ENCODE measurements around the gene KCNQ2. TPM values are rescaled to one million over a fixed set of nuclear protein-coding genes. Genes with fewer than 3 reads are reported as not detected.

Gene KCNQ2
- total RNA-seq, 4 donors from 2014 or later, result not detected

DNA sequence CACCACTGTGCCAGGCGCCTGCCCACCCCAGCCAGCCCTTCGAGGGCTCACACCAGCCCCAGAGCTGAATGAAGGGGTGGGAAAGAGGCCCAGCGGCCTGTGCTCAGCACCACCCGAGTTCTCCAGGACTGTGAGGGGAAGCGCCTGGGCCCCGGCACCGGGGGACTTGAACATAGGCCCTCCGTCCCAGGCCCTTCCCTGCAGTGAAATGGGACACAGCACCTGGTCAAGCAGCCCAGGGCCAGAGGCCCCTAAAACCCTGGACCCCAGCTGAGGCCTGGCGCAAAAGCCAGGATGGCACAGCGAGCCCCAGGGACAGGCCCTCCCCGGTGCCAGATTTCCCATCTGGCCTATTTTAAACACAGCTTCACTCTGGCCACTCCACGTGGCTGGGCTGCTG lies 4.0 kb downstream of the KCNQ2 start:
- Histone ChIP-seq H3K36me3 (no peaks in the 10 kb centered on the region), H3K9me3 (no peaks in the 10 kb centered on the region), H3K27me3 (peaks cover 0 to 90% of the 10 kb centered on the region in 2 donors), H3K27ac (no peak overlapping the region), H3K4me3 (no peak overlapping the region), H3K4me1 (peaks cover 0 to 16% (median 5%) of the 10 kb centered on the region in 4 donors)
- no peak for DNase-seq (ENCODE audit: low spot score in 2 of 2)
- WGBS, 2 donors, result 79 to 82% methylated on average over 5 to 12 of the region's 12 CpGs
- TF ChIP-seq EP300 (IDR thresholded peaks at IDR 0.05) (no peak), POLR2A (IDR thresholded peaks at IDR 0.05) (no peak)
- TF ChIP-seq, protein P1, sequence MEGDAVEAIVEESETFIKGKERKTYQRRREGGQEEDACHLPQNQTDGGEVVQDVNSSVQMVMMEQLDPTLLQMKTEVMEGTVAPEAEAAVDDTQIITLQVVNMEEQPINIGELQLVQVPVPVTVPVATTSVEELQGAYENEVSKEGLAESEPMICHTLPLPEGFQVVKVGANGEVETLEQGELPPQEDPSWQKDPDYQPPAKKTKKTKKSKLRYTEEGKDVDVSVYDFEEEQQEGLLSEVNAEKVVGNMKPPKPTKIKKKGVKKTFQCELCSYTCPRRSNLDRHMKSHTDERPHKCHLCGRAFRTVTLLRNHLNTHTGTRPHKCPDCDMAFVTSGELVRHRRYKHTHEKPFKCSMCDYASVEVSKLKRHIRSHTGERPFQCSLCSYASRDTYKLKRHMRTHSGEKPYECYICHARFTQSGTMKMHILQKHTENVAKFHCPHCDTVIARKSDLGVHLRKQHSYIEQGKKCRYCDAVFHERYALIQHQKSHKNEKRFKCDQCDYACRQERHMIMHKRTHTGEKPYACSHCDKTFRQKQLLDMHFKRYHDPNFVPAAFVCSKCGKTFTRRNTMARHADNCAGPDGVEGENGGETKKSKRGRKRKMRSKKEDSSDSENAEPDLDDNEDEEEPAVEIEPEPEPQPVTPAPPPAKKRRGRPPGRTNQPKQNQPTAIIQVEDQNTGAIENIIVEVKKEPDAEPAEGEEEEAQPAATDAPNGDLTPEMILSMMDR (IDR thresholded peaks at IDR 0.05), result no peak

DNA sequence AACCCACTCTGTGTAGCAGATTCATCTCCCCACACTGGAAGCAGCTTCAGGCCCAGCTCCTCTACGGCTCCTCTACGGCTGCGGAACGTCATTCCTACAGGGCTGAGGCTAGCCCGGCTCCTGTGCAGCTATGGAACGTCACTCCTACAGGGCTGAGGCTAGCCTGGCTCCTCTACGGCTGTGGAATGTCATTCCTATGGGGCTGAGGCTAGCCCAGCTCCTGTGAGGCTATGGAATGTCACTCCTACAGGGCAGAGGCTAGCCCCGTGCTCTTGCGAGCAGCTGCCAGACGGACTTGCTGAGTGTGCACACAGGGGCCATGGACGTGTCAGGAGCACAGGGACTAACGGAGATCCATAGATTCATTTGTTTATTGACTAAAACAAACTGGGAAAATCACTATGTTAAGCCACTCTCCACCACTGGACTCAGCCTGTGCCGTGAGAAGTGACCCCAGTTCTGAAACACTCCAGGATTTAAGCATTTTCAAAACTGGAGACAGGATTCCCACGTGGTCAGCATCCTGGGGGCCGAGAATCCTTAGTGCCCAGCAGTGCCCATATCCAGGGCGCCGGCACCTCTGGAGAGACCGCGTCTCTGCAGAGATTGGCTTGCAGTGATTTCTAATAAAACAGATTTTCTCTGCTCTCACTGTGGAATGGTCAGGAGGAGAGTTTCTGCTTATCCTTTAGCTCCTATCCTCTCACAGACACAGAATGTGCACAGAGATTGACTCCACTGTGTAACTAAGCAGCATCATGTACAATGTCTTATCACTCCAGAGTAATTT lies 5.0 kb downstream of the KCNQ2 start:
- 64 to 69% methylated on average over 12 to 19 of the region's 19 CpGs for WGBS, 2 donors
- peaks cover 0 to 93% of the 10 kb centered on the region in 2 donors for H3K27me3 ChIP-seq
- H3K4me3 ChIP-seq, result no peak overlapping the region
- H3K9me3 ChIP-seq, result no peaks in the 10 kb centered on the region
- H3K36me3 ChIP-seq, result no peaks in the 10 kb centered on the region
- TF ChIP-seq EP300 (IDR thresholded peaks at IDR 0.05) (no peak), POLR2A (IDR thresholded peaks at IDR 0.05) (no peak)
- TF ChIP-seq, protein P1 (IDR thresholded peaks at IDR 0.05), result no peak
- H3K4me1 ChIP-seq, result peaks cover 0 to 12% (median 5%) of the 10 kb centered on the region in 4 donors
- no peak overlapping the region for H3K27ac ChIP-seq
- DNase-seq (ENCODE audit: low spot score in 2 of 2), result no peak

DNA sequence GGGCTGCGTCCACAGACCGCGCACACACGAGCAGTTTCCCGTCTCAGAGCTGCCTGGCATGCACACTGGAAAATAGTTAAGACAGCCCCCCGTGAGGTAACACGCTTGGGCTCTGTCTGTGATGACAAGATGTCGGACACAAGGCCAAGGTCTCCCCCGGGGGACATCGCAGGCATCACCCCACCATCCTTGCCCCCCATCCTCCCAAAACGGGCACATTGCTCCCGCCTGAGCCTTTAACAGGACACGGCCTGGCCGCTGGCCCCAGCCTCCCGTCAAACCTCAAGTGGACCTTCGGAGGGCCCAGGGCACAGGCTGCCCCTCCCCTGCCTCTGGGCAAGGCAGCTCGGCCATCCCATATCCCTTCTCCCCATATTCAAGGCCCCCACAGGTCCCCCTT lies 5.6 kb downstream of the KCNQ2 start:
- no peak for DNase-seq (ENCODE audit: low spot score in 2 of 2)
- no peaks in the 10 kb centered on the region for H3K36me3 ChIP-seq
- H3K9me3 ChIP-seq, result no peaks in the 10 kb centered on the region
- H3K4me1 ChIP-seq, result peaks cover 0 to 8% (median 3%) of the 10 kb centered on the region in 4 donors
- H3K27me3 ChIP-seq, result peaks cover 0 to 94% of the 10 kb centered on the region in 2 donors
- TF ChIP-seq, protein P1 (IDR thresholded peaks at IDR 0.05), result no peak
- TF ChIP-seq EP300 (IDR thresholded peaks at IDR 0.05) (no peak), POLR2A (IDR thresholded peaks at IDR 0.05) (no peak)
- H3K27ac ChIP-seq, result no peak overlapping the region
- no peak overlapping the region for H3K4me3 ChIP-seq
- WGBS, 2 donors, result 75 to 80% methylated on average over 7 to 17 of the region's 17 CpGs

DNA sequence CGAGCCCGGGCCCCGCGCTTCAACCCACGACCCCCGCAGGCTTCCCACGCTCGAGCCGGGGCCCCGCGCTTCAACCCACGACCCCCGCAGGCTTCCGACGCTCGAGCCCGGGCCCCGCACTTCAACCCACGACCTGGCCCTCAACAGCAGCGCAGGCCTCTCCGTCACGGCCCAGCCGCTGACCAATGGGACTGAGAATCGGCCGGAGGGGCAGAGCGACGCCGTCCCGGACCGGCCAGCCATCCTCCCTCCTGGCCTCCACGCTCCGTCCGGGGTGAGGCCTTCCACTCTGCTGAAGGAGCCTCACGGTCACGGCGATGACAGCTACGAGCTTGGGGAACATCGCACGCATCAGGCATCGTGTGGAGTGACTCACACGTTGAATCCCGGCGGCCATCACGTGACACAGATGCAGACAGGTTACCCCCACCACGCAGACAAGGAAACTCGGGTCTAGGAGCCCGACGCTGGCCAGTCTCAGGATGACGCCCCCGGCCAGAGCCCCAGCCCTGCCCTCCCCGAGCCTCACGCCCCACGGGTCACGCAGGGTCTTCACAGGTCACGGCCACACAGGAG lies 6.1 kb downstream of the KCNQ2 start:
- peaks cover 0 to 94% of the 10 kb centered on the region in 2 donors for H3K27me3 ChIP-seq
- no peaks in the 10 kb centered on the region for H3K36me3 ChIP-seq
- no peaks in the 10 kb centered on the region for H3K9me3 ChIP-seq
- peaks cover 0 to 2% (median under 1%) of the 10 kb centered on the region in 4 donors for H3K4me1 ChIP-seq
- no peak overlapping the region for H3K27ac ChIP-seq
- H3K4me3 ChIP-seq, result no peak overlapping the region
- no peak for DNase-seq (ENCODE audit: low spot score in 2 of 2)
- TF ChIP-seq EP300 (IDR thresholded peaks at IDR 0.05) (no peak), POLR2A (IDR thresholded peaks at IDR 0.05) (no peak)
- TF ChIP-seq, protein P1 (IDR thresholded peaks at IDR 0.05), result no peak
- WGBS, 2 donors, result 73 to 85% methylated on average over 43 to 44 of the region's 55 CpGs
